Measurements from ENCODE around the gene AIDA. TPM values are rescaled to one million over a fixed set of nuclear protein-coding genes. Genes with fewer than 3 reads are reported as not detected.
A peak's percentile ranks its signal among the peaks of the same experiment; 100 is the strongest.

Gene AIDA
- total RNA-seq, 6 donors from 2014 or later = 29.1 to 104 (median 65.0) TPM

DNA sequence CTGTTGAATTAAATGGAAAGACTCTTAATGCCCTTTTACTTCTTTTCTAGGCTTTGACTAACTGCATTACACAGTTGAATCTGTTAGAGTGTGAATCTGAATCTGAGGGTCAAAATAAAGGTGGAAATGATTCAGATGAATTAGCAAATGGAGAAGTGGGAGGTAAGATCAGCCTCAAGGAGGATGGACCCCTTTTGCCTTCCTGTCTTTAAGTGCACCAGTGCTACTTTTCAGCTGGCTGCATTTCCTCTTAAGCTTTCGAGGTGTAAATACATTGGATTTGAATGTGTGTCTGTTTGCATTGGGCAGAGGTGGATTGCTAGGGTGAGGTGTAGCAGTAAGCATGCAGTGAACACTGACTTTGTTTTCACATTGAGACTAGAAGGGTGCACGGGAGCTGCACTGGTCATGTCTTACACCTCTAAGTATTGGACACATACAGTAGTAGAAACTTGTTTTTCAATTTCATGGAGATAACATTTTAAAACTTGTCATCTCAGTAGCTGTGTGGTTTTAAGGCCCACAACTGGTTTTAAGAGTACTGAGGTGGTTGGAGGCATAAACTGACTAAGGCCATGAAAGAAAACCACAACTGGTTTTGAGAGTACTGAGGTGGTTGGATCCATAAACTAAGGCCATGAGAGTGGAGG, 59.0 kb downstream of the AIDA start:
- no peak for ATAC-seq (ENCODE audit: low FRiP score in 2 of 2)
- WGBS, 2 donors = 78 to 80% methylated on average over 2 of the region's 2 CpGs
- TF ChIP-seq EP300 (IDR thresholded peaks at IDR 0.05) (no peak), POLR2AphosphoS5 (IDR thresholded peaks at IDR 0.05) (no peak)
- TF ChIP-seq, protein P1, sequence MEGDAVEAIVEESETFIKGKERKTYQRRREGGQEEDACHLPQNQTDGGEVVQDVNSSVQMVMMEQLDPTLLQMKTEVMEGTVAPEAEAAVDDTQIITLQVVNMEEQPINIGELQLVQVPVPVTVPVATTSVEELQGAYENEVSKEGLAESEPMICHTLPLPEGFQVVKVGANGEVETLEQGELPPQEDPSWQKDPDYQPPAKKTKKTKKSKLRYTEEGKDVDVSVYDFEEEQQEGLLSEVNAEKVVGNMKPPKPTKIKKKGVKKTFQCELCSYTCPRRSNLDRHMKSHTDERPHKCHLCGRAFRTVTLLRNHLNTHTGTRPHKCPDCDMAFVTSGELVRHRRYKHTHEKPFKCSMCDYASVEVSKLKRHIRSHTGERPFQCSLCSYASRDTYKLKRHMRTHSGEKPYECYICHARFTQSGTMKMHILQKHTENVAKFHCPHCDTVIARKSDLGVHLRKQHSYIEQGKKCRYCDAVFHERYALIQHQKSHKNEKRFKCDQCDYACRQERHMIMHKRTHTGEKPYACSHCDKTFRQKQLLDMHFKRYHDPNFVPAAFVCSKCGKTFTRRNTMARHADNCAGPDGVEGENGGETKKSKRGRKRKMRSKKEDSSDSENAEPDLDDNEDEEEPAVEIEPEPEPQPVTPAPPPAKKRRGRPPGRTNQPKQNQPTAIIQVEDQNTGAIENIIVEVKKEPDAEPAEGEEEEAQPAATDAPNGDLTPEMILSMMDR (IDR thresholded peaks at IDR 0.05) = no peak
- no peak for DNase-seq
- Histone ChIP-seq H3K27me3 (no peaks in the 10 kb centered on the region), H3K27ac (no peak overlapping the region), H3K36me3 (peaks cover 30 to 86% (median 51%) of the 10 kb centered on the region in 4 donors), H3K4me3 (no peak overlapping the region), H3K4me1 (peaks cover 0 to 13% (median 8%) of the 10 kb centered on the region in 4 donors), H3K9me3 (no peaks in the 10 kb centered on the region)

- Histone ChIP-seq H3K27ac (no peak overlapping the region), H3K9me3 (no peaks in the 10 kb centered on the region), H3K4me1 (peaks cover 0 to 13% (median 8%) of the 10 kb centered on the region in 4 donors), H3K27me3 (no peaks in the 10 kb centered on the region), H3K36me3 (peaks cover 30 to 80% (median 49%) of the 10 kb centered on the region in 4 donors), H3K4me3 (no peak overlapping the region)
- DNase-seq (no peak), ATAC-seq (ENCODE audit: low FRiP score in 2 of 2) (no peak)
- WGBS, 2 donors = 95 to 96% methylated on average over 1 of the region's 1 CpG
- no peak for TF ChIP-seq POLR2AphosphoS5 (IDR thresholded peaks at IDR 0.05)
These were observed 59.6 kb downstream of the AIDA start for GRCh38 chr1:222652676-222653075.

- 3 to 4% methylated on average over 5 of the region's 5 CpGs for WGBS, 2 donors
- Histone ChIP-seq H3K27ac (peak overlapping the region; percentile 94 to 99 (median 96)), H3K36me3 (peaks cover 0 to 25% (median 4%) of the 10 kb centered on the region in 4 donors), H3K4me1 (peaks cover 13 to 16% (median 15%) of the 10 kb centered on the region in 4 donors), H3K9me3 (no peaks in the 10 kb centered on the region), H3K27me3 (no peaks in the 10 kb centered on the region), H3K4me3 (peak overlapping the region; percentile 69 to 95 (median 78))
- peak in 1 of 2 donors; percentile 23 for ATAC-seq (ENCODE audit: low FRiP score in 2 of 2)
- TF ChIP-seq POLR2AphosphoS5 (IDR thresholded peaks at IDR 0.05) = no peak
- no peak for TF ChIP-seq EP300 (IDR thresholded peaks at IDR 0.05)
- no peak for TF ChIP-seq POLR2A (IDR thresholded peaks at IDR 0.05)
- TF ChIP-seq, protein P1 (IDR thresholded peaks at IDR 0.05) = no peak
- DNase-seq = no peak
These were observed 67.7 kb downstream of the AIDA start for GRCh38 chr1:222644636-222644980.

DNA sequence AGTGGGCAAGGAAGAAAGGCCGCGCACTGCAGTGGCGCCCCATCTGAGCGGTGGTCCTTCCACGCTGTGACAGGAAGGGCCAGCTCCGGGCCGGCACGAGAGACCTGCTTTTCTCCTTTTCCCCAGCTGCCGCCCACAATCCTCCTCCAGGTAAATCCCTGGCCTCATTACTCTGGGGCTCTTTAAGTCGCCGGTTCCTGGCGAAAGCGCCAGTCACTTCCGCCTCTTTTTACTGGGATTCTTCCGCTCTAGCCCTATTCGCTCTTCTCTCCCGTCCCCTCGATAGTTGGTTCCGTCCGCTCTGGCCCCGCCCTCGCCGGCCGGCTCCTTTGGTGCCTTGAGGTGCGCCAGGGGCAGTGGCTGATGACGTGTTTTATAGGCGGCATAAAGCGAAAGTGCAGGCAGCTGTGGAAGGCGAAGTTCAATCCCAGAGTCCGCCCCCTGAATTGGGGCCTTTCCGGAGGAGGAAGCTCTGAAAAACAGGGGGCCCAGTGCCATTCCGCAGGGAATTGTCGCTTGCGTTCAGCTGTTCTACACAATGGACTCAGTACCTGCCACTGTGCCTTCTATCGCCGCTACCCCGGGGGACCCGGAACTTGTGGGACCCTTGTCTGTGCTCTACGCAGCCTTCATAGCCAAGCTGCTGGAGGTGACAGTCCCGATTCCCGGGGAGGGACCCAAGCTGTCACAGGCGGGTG, 68.2 kb downstream of the AIDA start:
- Histone ChIP-seq H3K9me3 (no peaks in the 10 kb centered on the region), H3K27ac (peak overlapping the region; percentile 94 to 99 (median 96)), H3K27me3 (no peaks in the 10 kb centered on the region), H3K4me1 (peaks cover 13 to 16% (median 15%) of the 10 kb centered on the region in 4 donors), H3K36me3 (peaks cover 0 to 25% (median 2%) of the 10 kb centered on the region in 4 donors), H3K4me3 (peak overlapping the region; percentile 69 to 95 (median 78))
- TF ChIP-seq, protein P1 (IDR thresholded peaks at IDR 0.05) = peak in 2 of 6 experiments; percentile 9 to 26
- TF ChIP-seq EP300 (IDR thresholded peaks at IDR 0.05) (peak in 1 of 4 donors; percentile 83), POLR2AphosphoS5 (IDR thresholded peaks at IDR 0.05) (peak; percentile 93 to 96), POLR2A (IDR thresholded peaks at IDR 0.05) (peak; percentile 38 to 91 (median 88))
- 0% methylated on average over 25 to 38 of the region's 42 CpGs for WGBS, 2 donors
- DNase-seq (peak; percentile 99 to 100), ATAC-seq (ENCODE audit: low FRiP score in 2 of 2) (peak; percentile 100)

DNA sequence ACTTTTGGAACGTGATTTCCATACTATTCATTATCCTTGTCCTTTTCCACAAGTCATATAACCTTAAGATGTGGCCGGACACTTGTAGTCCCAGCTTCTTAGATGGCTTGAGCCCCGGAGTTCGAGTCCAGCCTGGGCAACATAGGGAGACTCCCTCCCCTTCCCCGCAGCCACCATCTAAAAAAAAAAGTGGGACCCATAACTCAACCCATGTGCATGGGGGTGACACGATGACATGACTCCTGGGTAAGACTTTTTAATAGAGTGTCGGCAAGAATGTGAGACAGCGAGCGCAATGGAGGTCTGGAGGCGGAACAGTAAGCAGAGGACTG, 68.7 kb downstream of the AIDA start:
- H3K4me3 ChIP-seq = peak overlapping the region; percentile 69 to 95 (median 78)
- no peaks in the 10 kb centered on the region for H3K9me3 ChIP-seq
- H3K36me3 ChIP-seq = peaks cover 0 to 27% (median 2%) of the 10 kb centered on the region in 4 donors
- H3K27ac ChIP-seq = peak overlapping the region; percentile 94 to 99 (median 96)
- WGBS, 2 donors = 7 to 11% methylated on average over 10 of the region's 10 CpGs
- TF ChIP-seq POLR2A (IDR thresholded peaks at IDR 0.05) (no peak), EP300 (IDR thresholded peaks at IDR 0.05) (no peak), POLR2AphosphoS5 (IDR thresholded peaks at IDR 0.05) (no peak)
- TF ChIP-seq, protein P1 (IDR thresholded peaks at IDR 0.05) = no peak
- no peaks in the 10 kb centered on the region for H3K27me3 ChIP-seq
- peaks cover 13 to 16% (median 15%) of the 10 kb centered on the region in 4 donors for H3K4me1 ChIP-seq
- ATAC-seq (ENCODE audit: low FRiP score in 2 of 2) = peak; percentile 76 to 80
- DNase-seq = no peak
